Fibroblast of mammary gland (primary cell): ENCODE data around the gene SCN2B.

Experiments
- DNase-seq: peaks from one replicate; pipeline ENCODE4 v3.0.0-alpha.2; 2010; ENCODE audit warnings: low read depth
- H3K4me3 ChIP-seq: 2 replicates; pipeline ENCODE4 v1.5.1; 2011; ENCODE audit warnings: low read depth, mild to moderate bottlenecking, low read length, moderate library complexity; ENCODE audit not compliant: control insufficient read depth
- TF ChIP-seq, protein P1 (sequence below): conservative IDR thresholded peaks from 2 replicates; pipeline ENCODE4 v1.5.1; 2011; ENCODE audit warnings: low read depth, low read length, inconsistent platforms; ENCODE audit not compliant: control insufficient read depth, insufficient read depth

SCN2B gene

DNA sequence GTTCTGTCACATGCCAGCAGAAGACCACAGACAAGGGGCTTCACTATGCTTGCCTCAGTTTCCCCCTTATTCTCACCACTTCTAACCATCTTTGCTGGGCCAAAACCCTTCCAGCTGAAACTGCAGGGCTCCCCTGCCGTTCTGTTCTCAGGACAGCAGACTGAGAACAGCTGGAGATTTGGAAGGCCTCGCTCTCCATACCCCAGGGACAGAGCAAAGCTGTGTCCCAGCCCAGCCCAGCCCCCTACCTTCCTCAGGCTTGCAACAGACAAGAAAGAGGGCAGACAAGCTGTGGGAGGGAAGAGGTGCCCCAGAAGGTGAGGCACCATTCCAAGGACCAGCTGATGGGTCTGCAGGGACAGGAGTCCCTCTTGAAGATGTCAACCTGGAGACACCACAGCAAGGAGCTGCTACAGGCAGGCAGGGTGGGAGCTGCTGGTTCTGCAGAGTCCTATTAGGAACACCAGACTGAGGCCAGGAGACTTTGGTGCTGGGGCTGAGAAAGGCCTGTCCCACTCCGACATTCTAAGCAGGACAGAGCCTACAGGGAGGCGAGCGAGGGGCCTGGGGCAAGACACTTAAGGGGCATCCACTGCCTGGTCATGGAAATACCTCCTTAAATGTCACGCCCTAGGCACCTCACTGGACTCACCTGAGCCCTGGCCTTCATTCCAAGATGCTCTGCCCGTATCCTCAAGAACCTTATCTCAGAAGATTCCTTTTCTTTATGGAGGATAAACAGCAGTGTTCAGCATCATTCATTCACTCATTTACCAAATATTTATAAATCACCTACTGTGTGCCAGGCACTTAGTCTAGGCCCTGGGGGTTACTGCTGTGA, 6.9 kb downstream of the SCN2B start:
- H3K4me3 ChIP-seq: no peak overlapping the region
- DNase-seq: no peak
- TF ChIP-seq, protein P1, sequence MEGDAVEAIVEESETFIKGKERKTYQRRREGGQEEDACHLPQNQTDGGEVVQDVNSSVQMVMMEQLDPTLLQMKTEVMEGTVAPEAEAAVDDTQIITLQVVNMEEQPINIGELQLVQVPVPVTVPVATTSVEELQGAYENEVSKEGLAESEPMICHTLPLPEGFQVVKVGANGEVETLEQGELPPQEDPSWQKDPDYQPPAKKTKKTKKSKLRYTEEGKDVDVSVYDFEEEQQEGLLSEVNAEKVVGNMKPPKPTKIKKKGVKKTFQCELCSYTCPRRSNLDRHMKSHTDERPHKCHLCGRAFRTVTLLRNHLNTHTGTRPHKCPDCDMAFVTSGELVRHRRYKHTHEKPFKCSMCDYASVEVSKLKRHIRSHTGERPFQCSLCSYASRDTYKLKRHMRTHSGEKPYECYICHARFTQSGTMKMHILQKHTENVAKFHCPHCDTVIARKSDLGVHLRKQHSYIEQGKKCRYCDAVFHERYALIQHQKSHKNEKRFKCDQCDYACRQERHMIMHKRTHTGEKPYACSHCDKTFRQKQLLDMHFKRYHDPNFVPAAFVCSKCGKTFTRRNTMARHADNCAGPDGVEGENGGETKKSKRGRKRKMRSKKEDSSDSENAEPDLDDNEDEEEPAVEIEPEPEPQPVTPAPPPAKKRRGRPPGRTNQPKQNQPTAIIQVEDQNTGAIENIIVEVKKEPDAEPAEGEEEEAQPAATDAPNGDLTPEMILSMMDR: no peak

DNA sequence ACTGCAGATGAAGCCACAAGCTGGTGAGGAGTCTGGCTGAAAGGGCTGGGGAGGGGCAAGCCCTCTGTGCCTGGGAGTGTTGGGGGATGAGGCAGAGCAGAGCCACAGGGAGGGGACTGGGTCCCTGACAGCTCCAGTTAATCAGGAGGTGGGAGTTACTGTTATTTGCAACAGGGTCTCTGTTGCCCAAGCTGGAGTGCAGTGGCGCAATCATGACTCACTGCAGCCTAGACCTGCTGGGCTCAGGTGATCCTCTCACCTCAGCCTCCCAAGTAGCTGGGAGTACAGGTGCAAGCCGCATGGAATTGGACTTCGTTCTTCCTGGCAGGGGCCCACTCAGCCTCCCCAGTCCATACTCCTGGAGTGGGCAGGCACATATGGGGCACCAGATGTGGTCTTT, 7.7 kb downstream of the SCN2B start:
- TF ChIP-seq, protein P1: no peak
- H3K4me3 ChIP-seq: no peak overlapping the region
- DNase-seq: no peak

- no peak overlapping the region for H3K4me3 ChIP-seq
- TF ChIP-seq, protein P1: no peak
- DNase-seq: no peak
These were observed 8.1 kb downstream of the SCN2B start for GRCh38 chr11:118168316-118168715.

GRCh38 chr11:118167906-118168305, 8.5 kb downstream of the SCN2B start:
- TF ChIP-seq, protein P1: no peak
- H3K4me3 ChIP-seq: no peak overlapping the region
- DNase-seq: no peak

DNA sequence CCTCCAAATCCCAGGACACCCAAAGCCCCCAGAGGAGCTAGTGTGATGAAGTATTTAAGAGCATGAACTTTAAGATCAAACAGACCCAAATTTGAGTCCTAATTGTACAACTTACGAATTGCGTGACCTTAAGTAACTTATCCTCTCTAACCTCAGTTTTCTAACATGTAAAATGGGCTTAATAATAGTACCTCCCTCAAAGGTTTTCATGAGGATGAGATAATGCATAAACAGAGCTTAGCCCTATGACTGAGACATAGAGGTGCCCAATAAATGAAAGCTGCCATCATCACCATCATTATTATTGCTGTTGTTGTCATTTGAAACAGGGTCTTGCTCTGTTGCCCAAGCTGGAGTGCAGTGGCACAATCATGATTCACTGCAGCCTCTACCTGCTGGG, 9.2 kb downstream of the SCN2B start:
- DNase-seq: no peak
- no peak overlapping the region for H3K4me3 ChIP-seq
- TF ChIP-seq, protein P1: no peak

GRCh38 chr11:118166641-118167040, 9.8 kb downstream of the SCN2B start:
- no peak overlapping the region for H3K4me3 ChIP-seq
- no peak for DNase-seq
- TF ChIP-seq, protein P1: no peak
